GM12878 (cell line): ENCODE measurements around the gene AQP5. TPM values are rescaled to one million over a fixed set of nuclear protein-coding genes. Genes with fewer than 3 reads are reported as not detected.

Experiments
- ATAC-seq: fragments of 200-7000 bp; cut with Tn5 transposase; 3 replicates; pipeline ENCODE4 v1.9.1; 2020; ENCODE audit warnings: mild to moderate bottlenecking, moderate library complexity
- BruUV-seq: library from RNA; stranded (reverse); fragments of 400-500 nt; replicated peaks from 2 replicates; lab custom pipeline; 2021; lab: Mats Ljungman, UMichigan
- CTCF ChIA-PET: fragments of 300-600 bp; sonication (Branson Sonifier 250); formaldehyde crosslinking; extraction: SDS; loops from one replicate; lab custom pipeline; 2021; ENCODE audit warnings: inconsistent platforms; lab: Yijun Ruan, JAX
- POLR2A ChIA-PET: fragments of 350-600 bp; formaldehyde crosslinking; extraction: SDS; loops from one replicate; lab custom pipeline; 2021; ENCODE audit warnings: inconsistent platforms; lab: Charles Lee
- RAD21 ChIA-PET: fragments of 300-600 bp; sonication (Branson Sonifier 250); formaldehyde crosslinking; loops from one replicate; lab custom pipeline; 2023; ENCODE audit warnings: antibody characterized with exemption; ENCODE audit not compliant: unreplicated experiment; lab: Charles Lee
- SMC1A ChIA-PET: fragments of 300-600 bp; sonication (Branson Sonifier 250); formaldehyde crosslinking; loops from one replicate; lab custom pipeline; 2023; ENCODE audit not compliant: unreplicated experiment, uncharacterized antibody; lab: Charles Lee
- DNase-seq: peaks from one replicate; pipeline ENCODE4 v3.0.0-alpha.2; 2011; ENCODE audit warnings: low read depth, low spot score
- FAIRE-seq: peaks from 3 replicates; lab custom pipeline; 2011; peaks lifted over from hg19 to GRCh38; lab: Jason Lieb, UNC
- H2AFZ ChIP-seq: 2 replicates; pipeline ENCODE4 v1.6.0; 2011; ENCODE audit warnings: low read depth, low read length, control low read depth; ENCODE audit not compliant: control insufficient read depth
- H3K27ac ChIP-seq: 2 replicates; pipeline ENCODE4 v1.5.1; 2011; ENCODE audit warnings: control low read depth; ENCODE audit not compliant: control insufficient read depth, insufficient read depth
- H3K27me3 ChIP-seq, 2 experiments: replicated peaks in 1 of 2; 2 replicates each; pipeline versions ENCODE4 v1.6.0 to v1.6.1; 2011; ENCODE audit warnings: low read length in 1 of 2; ENCODE audit not compliant: control insufficient read depth in 2 of 2, insufficient read depth in 2 of 2
- H3K36me3 ChIP-seq, 2 experiments: 2 replicates each; pipeline ENCODE4 v1.5.1; 2011; ENCODE audit warnings: low read length in 1 of 2; ENCODE audit not compliant: control insufficient read depth in 2 of 2, insufficient read depth in 2 of 2
- H3K4me1 ChIP-seq: 2 replicates; pipeline ENCODE4 v1.6.1; 2011; ENCODE audit warnings: mild to moderate bottlenecking, low read length, moderate library complexity, mixed read lengths; ENCODE audit not compliant: control insufficient read depth, insufficient read depth
- H3K4me2 ChIP-seq: 2 replicates; pipeline ENCODE4 v1.6.0; 2011; ENCODE audit warnings: control low read depth; ENCODE audit not compliant: control insufficient read depth, insufficient read depth
- H3K4me3 ChIP-seq: fragments of 200-600 bp; sonication (generic); 2 replicates; pipeline ENCODE4 v1.5.1; 2016
- H3K79me2 ChIP-seq: 2 replicates; pipeline ENCODE4 v1.6.0; 2011; ENCODE audit warnings: low read length; ENCODE audit not compliant: control insufficient read depth, insufficient read depth
- H3K9ac ChIP-seq: 2 replicates; pipeline ENCODE4 v1.8.0; 2011; ENCODE audit warnings: low read length, control low read depth, mixed read lengths; ENCODE audit not compliant: control insufficient read depth, insufficient read depth
- H3K9me3 ChIP-seq: replicated peaks from 3 replicates; pipeline ENCODE4 v1.5.1; 2011; ENCODE audit warnings: mild to moderate bottlenecking, low read length; ENCODE audit not compliant: control insufficient read depth, insufficient read depth
- H4K20me1 ChIP-seq: 2 replicates; pipeline ENCODE4 v1.6.0; 2011; ENCODE audit not compliant: control insufficient read depth, insufficient read depth
- EP300 ChIP-seq, 2 experiments: fragments of 150-350 bp in 1 of 2; IDR thresholded peaks; 2 replicates each; pipeline ENCODE4 v1.6.1; 2011 to 2012; ENCODE audit warnings: low read depth in 2 of 2, low read length in 2 of 2, borderline replicate concordance in 1 of 2, improper control_type of control experiment in 1 of 2, inconsistent platforms in 1 of 2; ENCODE audit not compliant: control insufficient read depth in 1 of 2
- GATAD2B ChIP-seq: fragments of 450-650 bp; conservative IDR thresholded peaks from 2 replicates; pipeline ENCODE4 v1.6.1; 2017; ENCODE audit warnings: low read depth, mild to moderate bottlenecking, moderate library complexity
- TAF1 ChIP-seq: IDR thresholded peaks from 2 replicates; pipeline ENCODE4 v1.6.1; 2011; ENCODE audit warnings: mild to moderate bottlenecking, low read depth, low read length, borderline replicate concordance
- WGBS: methylation state at CpG from one replicate; pipeline ENCODE4 v1.1.6; 2016; ENCODE audit warnings: low lambda C conversion rate; ENCODE audit not compliant: insufficient replicate concordance, insufficient coverage; ENCODE audit errors: missing lambda C conversion rate; 5-methylcytosine and 5-hydroxymethylcytosine counted together
- in situ Hi-C: fragments of 300-500 bp; cut with MboI; formaldehyde crosslinking; loops from 9 replicates; pipeline ENCODE4 v1.14.3; 2018; ENCODE audit warnings: mixed read lengths
- intact Hi-C: fragments of 100-400 bp; cut with micrococcal nuclease; formaldehyde crosslinking; loops from one replicate; pipeline ENCODE4 v1.14.2; 2022; ENCODE audit not compliant: unreplicated experiment
- polyA plus RNA-seq, 11 experiments: library from polyadenylated mRNA; depleted of rRNA in 4 of 11; unstranded in 6 of 11; stranded (reverse) in 5 of 11; fragments of >200 nt; fragmentation: Nextera tagmentation in 4 of 11; fragmentation: Illumina TruSeq in 1 of 11; extraction: Ambion mirVana in 4 of 11; extraction: Trizol in 1 of 11; gene quantifications; 1 replicate in 1 of 11; 2 replicates in 10 of 11; pipeline versions ENCODE4 v1.2.1 to v1.2.3, GENCODE V29; 2011 to 2016; ENCODE audit warnings: inconsistent platforms in 2 of 11, missing spikeins in 2 of 11, low read depth in 1 of 11
- total RNA-seq, 4 experiments: library from RNA; depleted of rRNA in 3 of 4; stranded (reverse); fragments of >200 nt in 3 of 4; fragmentation: Illumina TruSeq in 1 of 4; extraction: Trizol in 1 of 4; gene quantifications; 2 replicates each; pipeline versions ENCODE4 v1.2.1 to v1.2.3, GENCODE V29; 2013 to 2021

The AQP5 gene
- total and polyA plus RNA-seq, 10 of the 15 experiments (the other 5 are each of a cell fraction or from before 2014, with no cell fraction given), result not detected

DNA sequence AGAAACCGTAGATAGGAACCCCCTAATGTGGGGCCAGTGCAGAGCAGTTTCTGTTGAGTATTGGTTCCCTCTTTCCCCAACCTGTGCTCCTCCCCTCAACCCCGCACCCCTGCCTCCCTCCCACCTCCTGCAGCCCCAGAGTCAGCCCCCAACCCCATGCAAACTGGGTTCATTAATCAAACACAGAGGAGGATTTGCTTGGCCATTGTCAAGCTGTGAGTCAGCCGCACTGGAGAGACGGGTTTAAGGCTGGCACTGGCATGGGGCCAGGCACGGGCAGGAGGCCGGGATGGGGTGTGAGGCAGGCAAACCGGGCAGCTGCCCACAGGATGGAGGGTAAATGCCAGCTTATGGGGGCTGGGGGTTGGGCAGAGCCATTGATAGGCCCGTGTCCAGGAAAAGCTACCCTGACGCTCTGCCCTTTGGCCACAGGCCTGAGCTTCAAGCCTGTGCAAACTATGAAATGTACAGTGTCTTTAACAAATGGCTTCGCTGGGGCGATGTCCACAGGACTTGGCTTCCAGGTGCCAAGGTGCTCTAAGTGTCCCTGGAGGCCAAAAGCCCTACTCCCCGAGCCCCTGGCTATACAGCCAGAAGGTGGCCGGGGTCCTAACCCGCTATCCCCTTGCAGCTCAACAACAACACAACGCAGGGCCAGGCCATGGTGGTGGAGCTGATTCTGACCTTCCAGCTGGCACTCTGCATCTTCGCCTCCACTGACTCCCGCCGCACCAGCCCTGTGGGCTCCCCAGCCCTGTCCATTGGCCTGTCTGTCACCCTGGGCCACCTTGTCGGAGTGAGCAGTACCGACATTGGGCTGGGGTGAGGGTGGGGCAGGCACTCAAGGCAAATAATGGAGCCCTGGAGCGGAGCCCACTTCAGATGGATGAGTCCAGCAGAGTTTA is 1.4 kb downstream of the AQP5 start:
- Histone ChIP-seq H3K27ac (no peak overlapping the region), H4K20me1 (no peaks in the 10 kb centered on the region), H3K4me2 (no peak overlapping the region), H2AFZ (no peak overlapping the region), H3K9me3 (no peaks in the 10 kb centered on the region; the same call in 2 of the 3 replicates), H3K79me2 (no peaks in the 10 kb centered on the region), H3K4me1 (peaks cover 8% of the 10 kb centered on the region), H3K36me3 (no peaks in the 10 kb centered on the region), H3K4me3 (no peak overlapping the region), H3K9ac (no peak overlapping the region), H3K27me3 (peaks cover 7 to 31% of the 10 kb centered on the region in 2 experiments)
- DNase-seq (no peak), FAIRE-seq (no peak), ATAC-seq (no peak)
- ChIA-PET RAD21 (interaction anchor here (0.5 kb wide), 1 partner anchor 228 kb away, joined by 3 read pairs; no protein-coding TSS in a partner anchor), SMC1A (interaction anchor here (0.8 kb wide), 1 partner anchor 77 kb away, joined by 3 read pairs; no protein-coding TSS in a partner anchor), POLR2A (no interaction called here), CTCF (interaction anchor here (1.1 to 1.5 kb wide), 2 partner anchors 20 to 92 kb away, joined by 3 to 5 read pairs; no protein-coding TSS in a partner anchor)
- 41% methylated on average over 20 of the region's 21 CpGs for WGBS
- in situ Hi-C loops (no loop called here), intact Hi-C loops (no loop called here)
- TF ChIP-seq GATAD2B, result no peak
- no peak for TF ChIP-seq EP300 (IDR thresholded peaks at IDR 0.05; ENCODE audit: borderline replicate concordance in 1 of 2, control insufficient read depth in 1 of 2, low read depth in 2 of 2, low read length in 2 of 2)
- no peak for TF ChIP-seq TAF1
- no TSS peak for BruUV-seq
